Measurements from ENCODE around the gene PACSIN1.

Gene PACSIN1

GRCh38 chr6:34536251-34536958, 70.5 kb downstream of the PACSIN1 start:
- TF ChIP-seq CTCF (IDR thresholded peaks at IDR 0.05; ENCODE audit: low read depth, low read length, missing control alignments), result no peak
- no peak overlapping the region for H3K4me3 ChIP-seq (replicated peaks; ENCODE audit: low read depth, low read length)
- DNase-seq (ENCODE audit: extremely low read depth, low read depth), result no peak

- DNase-seq (ENCODE audit: extremely low read depth, low read depth), result no peak
- H3K4me3 ChIP-seq (replicated peaks; ENCODE audit: low read depth, low read length), result no peak overlapping the region
- TF ChIP-seq CTCF (IDR thresholded peaks at IDR 0.05; ENCODE audit: low read depth, low read length, missing control alignments), result no peak
These were observed 71.3 kb downstream of the PACSIN1 start for GRCh38 chr6:34536959-34537848.

- no peak overlapping the region for H3K4me3 ChIP-seq (replicated peaks; ENCODE audit: low read depth, low read length)
- no peak for DNase-seq (ENCODE audit: extremely low read depth, low read depth)
- TF ChIP-seq CTCF (IDR thresholded peaks at IDR 0.05; ENCODE audit: low read depth, low read length, missing control alignments), result no peak
These were observed 72.2 kb downstream of the PACSIN1 start for GRCh38 chr6:34537922-34538550.

GRCh38 chr6:34538581-34538980, 72.7 kb downstream of the PACSIN1 start:
- no peak for TF ChIP-seq CTCF (IDR thresholded peaks at IDR 0.05; ENCODE audit: low read depth, low read length, missing control alignments)
- H3K4me3 ChIP-seq (replicated peaks; ENCODE audit: low read depth, low read length), result no peak overlapping the region
- DNase-seq (ENCODE audit: extremely low read depth, low read depth), result no peak

GRCh38 chr6:34539181-34539580, 73.3 kb downstream of the PACSIN1 start:
- H3K4me3 ChIP-seq (replicated peaks; ENCODE audit: low read depth, low read length), result no peak overlapping the region
- no peak for TF ChIP-seq CTCF (IDR thresholded peaks at IDR 0.05; ENCODE audit: low read depth, low read length, missing control alignments)
- DNase-seq (ENCODE audit: extremely low read depth, low read depth), result no peak

GRCh38 chr6:34540222-34540621, 74.3 kb downstream of the PACSIN1 start:
- no peak for DNase-seq (ENCODE audit: extremely low read depth, low read depth)
- TF ChIP-seq CTCF (IDR thresholded peaks at IDR 0.05; ENCODE audit: low read depth, low read length, missing control alignments), result no peak
- no peak overlapping the region for H3K4me3 ChIP-seq (replicated peaks; ENCODE audit: low read depth, low read length)
